ENCODE results near the gene RAB37.

DNA sequence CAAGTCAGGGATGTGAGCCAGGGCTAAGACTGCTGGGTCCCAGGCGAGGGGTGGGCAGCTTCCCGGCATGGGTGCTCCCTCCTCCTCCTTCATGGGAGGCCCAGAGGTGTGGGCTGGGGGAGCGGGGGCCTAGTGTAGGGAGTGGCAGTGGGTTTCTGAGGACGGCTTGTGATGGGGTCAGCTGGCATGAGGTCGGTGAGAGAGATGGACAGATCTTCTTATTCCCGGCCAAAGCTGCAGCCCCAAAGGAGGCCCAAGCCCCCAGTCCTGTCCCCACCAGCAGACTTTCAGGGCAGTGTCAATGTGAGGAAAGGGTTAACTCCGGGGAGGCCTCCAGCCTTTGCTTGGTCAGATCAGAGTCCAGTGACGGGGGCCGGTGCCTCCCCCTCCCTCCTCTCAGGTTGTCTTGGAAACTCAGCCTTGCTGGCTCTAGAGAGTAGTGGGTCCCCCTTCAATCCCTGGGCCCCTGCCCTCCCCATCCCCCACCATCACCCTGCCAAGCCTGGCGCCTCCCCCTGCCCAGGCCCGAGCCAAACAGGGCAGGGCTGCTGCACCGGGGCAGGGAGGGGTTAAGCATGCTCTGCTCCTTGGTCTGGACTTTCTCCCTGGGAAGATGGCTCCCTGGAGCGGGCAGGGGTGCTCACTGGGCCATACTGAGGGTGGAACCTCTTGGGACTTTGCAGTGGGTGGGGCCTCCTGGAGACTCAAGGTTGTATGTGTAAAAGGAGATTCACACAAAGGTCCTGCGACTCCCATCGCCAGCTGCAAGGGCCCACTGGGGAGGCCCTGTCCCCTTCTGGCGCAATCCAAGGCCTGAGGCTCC, 26.7 kb downstream of the RAB37 start:
- TF ChIP-seq POLR2A (IDR thresholded peaks at IDR 0.05; ENCODE audit: low read length): no peak
- no peak for TF ChIP-seq GATA1 (IDR thresholded peaks at IDR 0.05; ENCODE audit: low read depth, low read length)

Data from erythroblast (primary cell).